Measurements from ENCODE around the gene PRKN. TPM values are rescaled to one million over a fixed set of nuclear protein-coding genes. Genes with fewer than 3 reads are reported as not detected.

The PRKN gene
- total RNA-seq, 1 donor from 2014 or later: 5.9 TPM

DNA sequence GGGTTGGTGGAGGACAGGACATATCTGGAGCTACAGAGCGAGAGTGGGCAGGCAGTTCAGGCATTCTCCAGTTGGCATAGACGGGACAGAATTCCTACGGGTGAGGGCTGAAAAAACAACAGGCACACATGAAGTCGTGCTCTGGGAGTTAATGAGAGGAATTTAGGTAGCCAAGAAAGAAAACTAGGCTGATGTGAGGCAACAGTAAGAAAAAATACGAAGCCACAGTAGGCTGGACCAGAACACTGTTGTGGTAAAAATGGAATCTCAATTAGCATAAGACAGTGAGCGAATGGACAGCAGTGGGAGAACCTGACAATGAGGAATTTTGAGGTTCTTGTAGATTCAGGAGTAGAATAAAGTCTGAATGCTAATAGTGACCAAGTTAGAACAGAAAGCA is 965.6 kb downstream of the PRKN start:
- DNase-seq: no peak

- no peak for DNase-seq
These were observed 972.5 kb downstream of the PRKN start for GRCh38 chr6:161755080-161755479.

- no peak for DNase-seq
These were observed 976.9 kb downstream of the PRKN start for GRCh38 chr6:161750686-161751085.

DNA sequence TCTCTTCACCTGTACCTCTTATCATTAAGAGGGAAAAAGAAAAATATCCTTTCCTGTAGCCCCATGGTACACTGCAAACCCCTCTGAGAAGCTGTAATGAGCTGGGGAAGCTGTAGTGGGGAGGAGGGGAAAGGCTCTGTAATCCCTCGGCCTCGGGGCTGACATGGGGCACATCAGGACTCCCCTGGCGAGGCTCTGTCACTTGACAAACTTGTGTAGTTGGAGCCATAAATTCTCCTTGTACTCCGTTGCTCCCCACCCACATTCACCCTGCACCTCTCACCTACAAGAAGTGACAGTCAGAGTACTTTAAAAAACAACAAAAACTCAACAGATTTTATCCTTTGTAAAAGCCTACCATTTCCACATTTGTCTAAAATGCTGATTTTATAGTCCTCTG is 978.0 kb downstream of the PRKN start:
- DNase-seq: no peak

- peak; percentile 2 for DNase-seq
These were observed 978.8 kb downstream of the PRKN start for GRCh38 chr6:161748535-161749416.

- no peak for DNase-seq
These were observed 980.1 kb downstream of the PRKN start for GRCh38 chr6:161747506-161747905.

DNA sequence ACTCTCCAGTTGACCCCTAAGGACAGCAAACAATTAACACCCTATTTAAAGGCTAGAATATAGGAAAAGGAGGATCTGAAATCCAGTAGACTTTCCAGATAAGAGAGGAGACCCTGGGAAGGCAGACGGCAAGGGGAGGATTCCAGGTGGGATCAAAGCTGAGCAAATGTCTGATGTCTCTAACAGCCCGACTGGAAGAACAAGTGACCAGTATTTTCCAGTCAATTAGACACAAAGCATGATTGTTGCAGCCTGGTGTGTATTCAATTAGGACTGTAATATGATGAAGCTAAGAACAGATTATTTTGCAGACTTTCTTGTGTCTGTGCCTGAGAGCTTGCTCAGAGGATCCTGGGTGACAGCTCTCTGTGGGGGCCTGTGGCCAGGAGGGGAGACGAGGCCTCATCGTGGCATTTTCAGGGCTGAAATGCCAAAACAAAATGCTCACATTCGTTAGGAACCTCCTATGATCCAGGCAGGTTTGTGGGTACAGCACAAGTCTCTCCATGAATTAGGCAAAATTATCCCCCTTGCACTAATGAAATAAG is 981.9 kb downstream of the PRKN start:
- DNase-seq: no peak

GRCh38 chr6:161745128-161745527 is 982.4 kb downstream of the PRKN start:
- no peak for DNase-seq

- DNase-seq: no peak
These were observed 983.1 kb downstream of the PRKN start for GRCh38 chr6:161744211-161745067.

DNA sequence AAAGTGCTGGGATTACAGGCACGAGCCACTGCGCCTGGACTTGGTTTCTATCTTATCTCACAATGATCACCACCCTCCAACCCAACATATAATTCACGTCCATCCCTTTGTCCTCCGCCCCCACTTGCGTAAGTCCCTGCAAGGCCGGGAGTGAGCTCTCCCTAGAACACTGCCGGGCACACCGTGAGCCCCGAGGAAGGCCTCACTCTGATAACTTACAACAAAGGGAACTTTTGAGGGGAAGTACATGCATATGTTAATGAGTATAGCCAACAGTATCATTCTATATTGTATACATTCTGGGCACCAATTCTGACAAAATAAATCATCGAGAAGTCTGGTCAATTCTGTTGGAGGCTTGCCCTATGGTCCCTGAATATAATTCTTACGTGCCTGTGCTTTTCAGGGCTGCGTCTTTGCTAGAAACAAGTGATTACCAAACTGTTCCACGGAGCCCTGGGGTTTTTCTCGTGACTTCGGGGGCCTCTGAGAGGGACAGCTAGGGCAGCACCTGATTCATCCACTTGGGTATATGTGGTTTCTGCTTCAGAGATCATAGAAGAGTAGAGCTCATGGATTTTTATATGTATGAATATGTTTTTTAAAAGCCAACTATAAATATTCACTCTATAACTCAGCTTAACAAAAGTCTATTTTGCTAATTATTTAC is 983.9 kb downstream of the PRKN start:
- no peak for DNase-seq

GRCh38 chr6:161740486-161740885 is 987.1 kb downstream of the PRKN start:
- no peak for DNase-seq

GRCh38 chr6:161736781-161737292 is 990.7 kb downstream of the PRKN start:
- no peak for DNase-seq

DNA sequence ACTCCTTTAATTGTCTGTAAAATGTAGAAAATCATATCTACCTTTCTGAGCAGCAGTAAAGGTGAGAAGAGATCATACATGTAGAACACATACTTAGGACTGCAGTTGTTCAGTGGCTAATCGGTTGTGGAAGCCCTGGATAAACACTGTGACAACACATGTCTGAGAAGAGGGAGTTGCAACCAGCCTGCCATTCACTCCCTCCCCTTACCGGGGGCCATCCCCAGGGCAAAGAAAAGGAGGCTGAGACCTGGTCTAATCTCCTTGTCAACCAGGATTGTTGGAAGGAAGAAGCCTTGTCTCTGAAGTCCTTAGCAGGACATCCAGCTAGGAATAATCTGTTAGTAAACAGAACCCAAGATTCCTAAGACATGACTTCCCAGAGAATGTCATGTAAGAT is 991.2 kb downstream of the PRKN start:
- no peak for DNase-seq

DNA sequence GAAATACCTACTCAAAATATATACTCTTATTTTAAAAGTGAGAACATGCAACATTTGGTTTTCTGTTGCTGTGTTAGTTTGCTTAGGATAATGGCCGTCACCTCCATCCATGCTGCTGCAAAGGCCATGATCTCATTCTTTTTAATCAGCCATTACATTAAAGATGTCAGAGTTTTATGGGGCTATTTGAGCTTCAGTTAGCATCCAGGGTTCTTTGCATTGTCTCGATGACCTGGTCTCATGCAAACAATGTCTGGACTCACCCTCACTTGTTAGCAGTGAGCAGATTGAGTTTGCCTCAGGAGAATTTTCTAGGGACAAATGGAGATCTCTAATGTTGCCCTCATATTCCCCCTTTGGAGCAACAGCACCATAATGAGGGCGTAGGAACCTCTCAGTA is 995.0 kb downstream of the PRKN start:
- no peak for DNase-seq

DNA sequence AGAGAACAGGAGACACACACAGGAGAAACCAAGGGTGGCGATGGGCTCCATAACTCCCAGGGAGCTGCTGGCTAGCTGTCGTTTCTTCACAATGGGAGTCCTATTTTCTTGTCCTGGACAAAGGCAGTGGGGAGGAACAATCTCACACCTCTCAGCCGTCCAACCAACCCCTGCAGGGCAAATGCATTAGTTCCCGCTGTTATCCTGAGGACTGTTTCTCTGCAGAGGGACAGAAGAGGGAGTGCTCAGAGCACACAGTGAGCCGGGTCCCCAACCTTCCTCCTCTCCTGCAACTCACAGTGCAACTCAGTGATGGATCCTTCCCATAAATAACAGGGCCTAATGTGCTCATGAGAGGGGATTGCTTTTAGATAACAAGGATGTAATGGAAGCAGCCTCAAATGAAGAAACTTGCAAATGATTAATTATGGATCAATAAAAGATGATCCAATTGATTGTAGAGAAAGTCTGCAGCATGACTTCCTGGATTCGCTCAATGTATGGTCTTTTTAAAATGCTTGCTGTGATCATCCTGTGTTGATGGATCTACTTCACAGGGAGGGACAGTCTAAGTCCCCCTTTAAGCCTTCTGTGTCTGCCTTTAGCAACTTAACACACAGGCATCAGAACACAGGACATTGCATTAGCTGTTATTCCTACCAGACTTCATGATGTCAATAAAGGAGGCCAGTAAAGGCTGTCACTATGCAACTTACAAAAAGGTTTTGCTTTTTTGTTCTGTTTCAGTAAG is 1000.3 kb downstream of the PRKN start:
- no peak for DNase-seq

DNA sequence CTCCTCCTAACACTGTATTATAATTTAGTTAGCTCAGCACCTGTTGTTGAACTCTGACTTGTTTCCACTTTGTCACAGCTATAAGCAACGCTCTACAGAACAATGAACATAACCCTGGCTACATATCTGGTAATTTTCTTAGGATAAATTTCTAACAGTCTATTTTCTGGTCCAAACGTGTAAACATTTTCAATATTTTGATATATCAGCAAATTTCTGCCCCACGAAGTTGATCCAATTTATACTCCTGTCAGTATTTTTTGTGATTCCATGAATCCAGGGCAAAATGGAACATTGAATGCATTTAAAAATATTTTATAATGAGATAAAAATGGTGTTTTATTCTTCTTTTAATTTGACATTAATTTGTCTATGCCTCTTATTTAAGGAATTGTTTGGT is 1005.2 kb downstream of the PRKN start:
- DNase-seq: no peak

GRCh38 chr6:161721511-161721910 is 1006.1 kb downstream of the PRKN start:
- no peak for DNase-seq

- no peak for DNase-seq
These were observed 1011.4 kb downstream of the PRKN start for GRCh38 chr6:161716176-161716575.

DNA sequence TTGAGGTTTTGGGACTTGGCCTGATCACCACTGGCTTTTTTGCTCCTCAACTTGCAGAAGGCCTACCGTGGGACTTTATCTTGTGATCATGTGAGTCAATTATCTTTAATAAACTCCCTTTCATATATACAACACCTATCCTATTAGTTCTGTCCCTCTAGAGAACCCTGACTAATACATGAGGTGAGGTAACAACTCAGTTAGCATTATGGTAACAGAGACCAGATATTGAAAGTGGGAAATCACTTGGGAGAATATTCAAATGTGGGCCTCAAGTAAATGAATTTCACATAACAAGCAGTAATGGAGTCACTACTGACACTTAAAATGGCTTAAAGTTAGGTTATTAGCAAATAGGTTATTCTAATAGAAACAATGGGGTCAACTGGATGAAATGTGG is 1015.6 kb downstream of the PRKN start:
- no peak for DNase-seq

DNA sequence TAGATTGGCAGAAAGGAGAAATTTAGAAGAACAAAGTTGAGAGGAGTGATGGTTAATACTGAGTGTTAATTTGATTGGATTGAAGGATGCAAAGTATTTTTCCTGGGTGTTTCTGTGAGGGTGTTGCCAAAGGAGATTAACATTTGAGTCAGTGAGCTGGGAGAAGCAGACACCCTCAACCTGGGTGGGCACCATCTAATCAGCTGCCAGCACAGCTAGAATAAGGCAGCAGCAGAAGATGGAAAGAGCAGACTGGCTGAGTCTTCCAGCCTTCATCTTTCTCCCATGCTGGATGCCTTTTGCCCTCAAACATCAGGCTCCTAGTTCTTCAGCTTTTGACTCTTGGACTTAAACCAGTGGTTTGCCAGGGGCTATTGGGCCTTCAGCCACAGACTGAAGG is 1016.1 kb downstream of the PRKN start:
- DNase-seq: no peak

- no peak for DNase-seq
These were observed 1016.9 kb downstream of the PRKN start for GRCh38 chr6:161710698-161711097.

- DNase-seq: no peak
These were observed 1026.5 kb downstream of the PRKN start for GRCh38 chr6:161701056-161701455.

Measured in occipital lobe (tissue), 2 donors.